HL-60 (cell line): ENCODE data around the gene CELF5.

ENCODE experiments used
- POLR2AphosphoS5 ChIP-seq: IDR thresholded peaks from 2 replicates; pipeline ENCODE4 v1.6.1; 2012; ENCODE audit warnings: low read depth
- REST ChIP-seq: IDR thresholded peaks from 2 replicates; pipeline ENCODE4 v1.6.1; 2012; ENCODE audit warnings: low read depth; ENCODE audit not compliant: insufficient replicate concordance
- SPI1 ChIP-seq: IDR thresholded peaks from 2 replicates; pipeline ENCODE4 v1.6.1; 2012; ENCODE audit warnings: low read depth, mild to moderate bottlenecking, borderline replicate concordance
- TF ChIP-seq, protein P1 (sequence below): IDR thresholded peaks from one replicate; pipeline ENCODE4 v1.5.1; 2011; ENCODE audit warnings: low read length, control low read depth, inconsistent platforms; ENCODE audit not compliant: insufficient read depth

- TF ChIP-seq, protein P1, sequence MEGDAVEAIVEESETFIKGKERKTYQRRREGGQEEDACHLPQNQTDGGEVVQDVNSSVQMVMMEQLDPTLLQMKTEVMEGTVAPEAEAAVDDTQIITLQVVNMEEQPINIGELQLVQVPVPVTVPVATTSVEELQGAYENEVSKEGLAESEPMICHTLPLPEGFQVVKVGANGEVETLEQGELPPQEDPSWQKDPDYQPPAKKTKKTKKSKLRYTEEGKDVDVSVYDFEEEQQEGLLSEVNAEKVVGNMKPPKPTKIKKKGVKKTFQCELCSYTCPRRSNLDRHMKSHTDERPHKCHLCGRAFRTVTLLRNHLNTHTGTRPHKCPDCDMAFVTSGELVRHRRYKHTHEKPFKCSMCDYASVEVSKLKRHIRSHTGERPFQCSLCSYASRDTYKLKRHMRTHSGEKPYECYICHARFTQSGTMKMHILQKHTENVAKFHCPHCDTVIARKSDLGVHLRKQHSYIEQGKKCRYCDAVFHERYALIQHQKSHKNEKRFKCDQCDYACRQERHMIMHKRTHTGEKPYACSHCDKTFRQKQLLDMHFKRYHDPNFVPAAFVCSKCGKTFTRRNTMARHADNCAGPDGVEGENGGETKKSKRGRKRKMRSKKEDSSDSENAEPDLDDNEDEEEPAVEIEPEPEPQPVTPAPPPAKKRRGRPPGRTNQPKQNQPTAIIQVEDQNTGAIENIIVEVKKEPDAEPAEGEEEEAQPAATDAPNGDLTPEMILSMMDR, result no peak
- TF ChIP-seq REST (no peak), POLR2AphosphoS5 (no peak), SPI1 (no peak)
Observed at GRCh38 chr19:3266792-3267514, 42.5 kb downstream of the CELF5 start.
